ENCODE measurements around the gene ATP10A. TPM values are rescaled to one million over a fixed set of nuclear protein-coding genes. Genes with fewer than 3 reads are reported as not detected.
A peak's percentile ranks its signal among the peaks of the same experiment; 100 is the strongest.
"Not testable (repeated sequence)": the region's sequence is repeated elsewhere in the genome, so short reads cannot be mapped to it uniquely, and the experiment has no call there.

The ATP10A gene
- total RNA-seq, 1 donor from 2014 or later = 0.22 TPM

- Mint-ChIP-seq H3K4me3 (no peak overlapping the region), H3K27me3 (ENCODE audit: low read depth) (peaks cover 16% of the 10 kb centered on the region), H3K36me3 (no peaks in the 10 kb centered on the region), H3K27ac (peak overlapping the region; percentile 51), H3K9me3 (no peaks in the 10 kb centered on the region), H3K4me1 (peaks cover 31% of the 10 kb centered on the region)
- no peak for DNase-seq (ENCODE audit: low spot score in 2 of 2, unreplicated experiment in 2 of 2)
- TF ChIP-seq CTCF (IDR thresholded peaks at IDR 0.05; ENCODE audit: unreplicated experiment) = no peak
Measured at GRCh38 chr15:25641762-25642161, 221.4 kb downstream of the ATP10A start.

- Mint-ChIP-seq H3K4me3 (no peak overlapping the region), H3K36me3 (no peaks in the 10 kb centered on the region), H3K27ac (no peak overlapping the region), H3K9me3 (no peaks in the 10 kb centered on the region), H3K27me3 (ENCODE audit: low read depth) (peaks cover 19% of the 10 kb centered on the region), H3K4me1 (peaks cover 31% of the 10 kb centered on the region)
- no peak for TF ChIP-seq CTCF (IDR thresholded peaks at IDR 0.05; ENCODE audit: unreplicated experiment)
- DNase-seq (ENCODE audit: low spot score in 2 of 2, unreplicated experiment in 2 of 2) = no peak
Measured at GRCh38 chr15:25641361-25641760, 221.8 kb downstream of the ATP10A start.

- H3K36me3 Mint-ChIP-seq; H3K9me3 Mint-ChIP-seq; H3K27ac Mint-ChIP-seq; H3K4me3 Mint-ChIP-seq; DNase-seq (ENCODE audit: low spot score in 2 of 2, unreplicated experiment in 2 of 2): not testable (repeated sequence)
- peaks cover 19% of the 10 kb centered on the region for H3K27me3 Mint-ChIP-seq (ENCODE audit: low read depth)
- peaks cover 31% of the 10 kb centered on the region for H3K4me1 Mint-ChIP-seq
Measured at GRCh38 chr15:25640959-25641358, 222.2 kb downstream of the ATP10A start.

- Mint-ChIP-seq H3K27me3 (ENCODE audit: low read depth) (peaks cover 19% of the 10 kb centered on the region), H3K4me3 (no peak overlapping the region), H3K9me3 (no peaks in the 10 kb centered on the region), H3K36me3 (no peaks in the 10 kb centered on the region), H3K4me1 (peaks cover 31% of the 10 kb centered on the region), H3K27ac (no peak overlapping the region)
- TF ChIP-seq CTCF (IDR thresholded peaks at IDR 0.05; ENCODE audit: unreplicated experiment) = no peak
- DNase-seq (ENCODE audit: low spot score in 2 of 2, unreplicated experiment in 2 of 2) = no peak
Measured at GRCh38 chr15:25640381-25640780, 222.7 kb downstream of the ATP10A start.

GRCh38 chr15:25636486-25636885 lies 226.6 kb downstream of the ATP10A start:
- H3K27ac Mint-ChIP-seq; H3K4me3 Mint-ChIP-seq; H3K9me3 Mint-ChIP-seq; DNase-seq (ENCODE audit: low spot score in 2 of 2, unreplicated experiment in 2 of 2); H3K36me3 Mint-ChIP-seq: not testable (repeated sequence)
- peaks cover 14% of the 10 kb centered on the region for H3K27me3 Mint-ChIP-seq (ENCODE audit: low read depth)
- peaks cover 14% of the 10 kb centered on the region for H3K4me1 Mint-ChIP-seq

GRCh38 chr15:25635191-25635590 lies 227.9 kb downstream of the ATP10A start:
- no peak for DNase-seq (ENCODE audit: low spot score in 2 of 2, unreplicated experiment in 2 of 2)
- Mint-ChIP-seq H3K27me3 (ENCODE audit: low read depth) (peaks cover 14% of the 10 kb centered on the region), H3K36me3 (no peaks in the 10 kb centered on the region), H3K27ac (no peak overlapping the region), H3K4me1 (peaks cover 1% of the 10 kb centered on the region), H3K9me3 (no peaks in the 10 kb centered on the region), H3K4me3 (no peak overlapping the region)
- TF ChIP-seq CTCF (IDR thresholded peaks at IDR 0.05; ENCODE audit: unreplicated experiment) = no peak

GRCh38 chr15:25633862-25634261 lies 229.3 kb downstream of the ATP10A start:
- peaks cover 15% of the 10 kb centered on the region for H3K27me3 Mint-ChIP-seq (ENCODE audit: low read depth)
- peaks cover 10% of the 10 kb centered on the region for H3K9me3 Mint-ChIP-seq
- no peak overlapping the region for H3K27ac Mint-ChIP-seq
- TF ChIP-seq CTCF (IDR thresholded peaks at IDR 0.05; ENCODE audit: unreplicated experiment) = no peak
- H3K4me1 Mint-ChIP-seq = no peaks in the 10 kb centered on the region
- no peak for DNase-seq (ENCODE audit: low spot score in 2 of 2, unreplicated experiment in 2 of 2)
- H3K36me3 Mint-ChIP-seq = no peaks in the 10 kb centered on the region
- H3K4me3 Mint-ChIP-seq = no peak overlapping the region

All from mesothelial cell of epicardium (in vitro differentiated cells).